ENCODE results near the gene KLHL6.

DNA sequence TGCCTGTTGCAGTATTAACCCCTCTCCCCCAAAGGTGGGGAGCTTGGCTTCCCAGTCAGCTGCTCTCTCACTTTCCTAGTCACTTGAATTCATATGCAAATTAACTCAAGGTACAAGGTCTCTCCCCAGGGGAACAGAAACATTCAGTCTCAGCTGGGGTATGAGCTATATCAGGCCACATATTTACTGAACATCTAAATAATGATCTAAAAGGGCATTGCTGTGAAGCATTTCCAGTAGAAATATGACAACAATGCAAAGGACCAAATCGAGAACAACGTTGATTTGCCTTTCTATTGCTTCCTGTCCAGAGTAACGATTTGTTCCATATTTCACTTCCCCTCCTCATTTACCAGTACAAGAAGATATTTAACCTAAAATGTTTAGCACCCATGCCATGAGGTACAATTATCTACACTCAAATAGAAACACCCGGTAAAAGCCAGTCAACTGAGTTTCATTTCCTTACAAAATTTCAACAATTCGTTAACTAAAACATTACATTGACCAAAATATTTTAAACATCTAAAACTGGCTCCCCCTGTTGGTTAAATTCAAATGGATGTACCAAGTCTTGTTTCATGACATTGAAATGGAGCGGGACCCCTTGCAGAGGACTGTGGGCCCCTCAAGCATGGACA is 36.5 kb upstream of the KLHL6 start:
- TF ChIP-seq SMC3 (IDR thresholded peaks at IDR 0.05; ENCODE audit: low read depth, low read length) (no peak), RFX5 (IDR thresholded peaks at IDR 0.05; ENCODE audit: low read length) (no peak), SIN3A (IDR thresholded peaks at IDR 0.05; ENCODE audit: borderline replicate concordance, low read depth, low read length) (no peak), POLR2AphosphoS5 (IDR thresholded peaks at IDR 0.05; ENCODE audit: low read depth, low read length) (no peak), EP300 (IDR thresholded peaks at IDR 0.05; ENCODE audit: borderline replicate concordance in 1 of 2, low read depth in 1 of 2, low read length in 1 of 2) (no peak), GATA2 (CRISPR knock-in tag; IDR thresholded peaks at IDR 0.05) (no peak), GABPA (IDR thresholded peaks at IDR 0.05; ENCODE audit: low read depth) (no peak), JUND (IDR thresholded peaks at IDR 0.05) (no peak), CHD2 (IDR thresholded peaks at IDR 0.05; ENCODE audit: low read length, partially characterized antibody) (no peak), NFIC (IDR thresholded peaks at IDR 0.05; ENCODE audit: borderline replicate concordance) (no peak), RAD21 (IDR thresholded peaks at IDR 0.05; ENCODE audit: low read length) (0 out of 2 replicates have a peak, but pooled peaks have one; percentile 19)
- TF ChIP-seq, protein P1, sequence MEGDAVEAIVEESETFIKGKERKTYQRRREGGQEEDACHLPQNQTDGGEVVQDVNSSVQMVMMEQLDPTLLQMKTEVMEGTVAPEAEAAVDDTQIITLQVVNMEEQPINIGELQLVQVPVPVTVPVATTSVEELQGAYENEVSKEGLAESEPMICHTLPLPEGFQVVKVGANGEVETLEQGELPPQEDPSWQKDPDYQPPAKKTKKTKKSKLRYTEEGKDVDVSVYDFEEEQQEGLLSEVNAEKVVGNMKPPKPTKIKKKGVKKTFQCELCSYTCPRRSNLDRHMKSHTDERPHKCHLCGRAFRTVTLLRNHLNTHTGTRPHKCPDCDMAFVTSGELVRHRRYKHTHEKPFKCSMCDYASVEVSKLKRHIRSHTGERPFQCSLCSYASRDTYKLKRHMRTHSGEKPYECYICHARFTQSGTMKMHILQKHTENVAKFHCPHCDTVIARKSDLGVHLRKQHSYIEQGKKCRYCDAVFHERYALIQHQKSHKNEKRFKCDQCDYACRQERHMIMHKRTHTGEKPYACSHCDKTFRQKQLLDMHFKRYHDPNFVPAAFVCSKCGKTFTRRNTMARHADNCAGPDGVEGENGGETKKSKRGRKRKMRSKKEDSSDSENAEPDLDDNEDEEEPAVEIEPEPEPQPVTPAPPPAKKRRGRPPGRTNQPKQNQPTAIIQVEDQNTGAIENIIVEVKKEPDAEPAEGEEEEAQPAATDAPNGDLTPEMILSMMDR (IDR thresholded peaks at IDR 0.05): peak; percentile 41
- TF ChIP-seq, protein P2, sequence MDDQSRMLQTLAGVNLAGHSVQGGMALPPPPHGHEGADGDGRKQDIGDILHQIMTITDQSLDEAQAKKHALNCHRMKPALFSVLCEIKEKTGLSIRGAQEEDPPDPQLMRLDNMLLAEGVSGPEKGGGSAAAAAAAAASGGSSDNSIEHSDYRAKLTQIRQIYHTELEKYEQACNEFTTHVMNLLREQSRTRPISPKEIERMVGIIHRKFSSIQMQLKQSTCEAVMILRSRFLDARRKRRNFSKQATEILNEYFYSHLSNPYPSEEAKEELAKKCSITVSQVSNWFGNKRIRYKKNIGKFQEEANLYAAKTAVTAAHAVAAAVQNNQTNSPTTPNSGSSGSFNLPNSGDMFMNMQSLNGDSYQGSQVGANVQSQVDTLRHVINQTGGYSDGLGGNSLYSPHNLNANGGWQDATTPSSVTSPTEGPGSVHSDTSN (IDR thresholded peaks at IDR 0.05): no peak
- TF ChIP-seq, protein P3, sequence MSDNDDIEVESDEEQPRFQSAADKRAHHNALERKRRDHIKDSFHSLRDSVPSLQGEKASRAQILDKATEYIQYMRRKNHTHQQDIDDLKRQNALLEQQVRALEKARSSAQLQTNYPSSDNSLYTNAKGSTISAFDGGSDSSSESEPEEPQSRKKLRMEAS (IDR thresholded peaks at IDR 0.05; ENCODE audit: low read depth): no peak

Data from SK-N-SH (cell line).